HG02943 (cell line): Measurements from ENCODE around the gene ARRDC1.
"Not testable (repeated sequence)": the region's sequence is repeated elsewhere in the genome, so short reads cannot be mapped to it uniquely, and the experiment has no call there.

Experiments used
- ATAC-seq: cut with Tn5 transposase; IDR thresholded peaks from one replicate; pipeline ENCODE4 v1.9.1; 2021; ENCODE audit warnings: mild to moderate bottlenecking, low read depth, moderate library complexity; ENCODE audit not compliant: unreplicated experiment

ARRDC1 gene

DNA sequence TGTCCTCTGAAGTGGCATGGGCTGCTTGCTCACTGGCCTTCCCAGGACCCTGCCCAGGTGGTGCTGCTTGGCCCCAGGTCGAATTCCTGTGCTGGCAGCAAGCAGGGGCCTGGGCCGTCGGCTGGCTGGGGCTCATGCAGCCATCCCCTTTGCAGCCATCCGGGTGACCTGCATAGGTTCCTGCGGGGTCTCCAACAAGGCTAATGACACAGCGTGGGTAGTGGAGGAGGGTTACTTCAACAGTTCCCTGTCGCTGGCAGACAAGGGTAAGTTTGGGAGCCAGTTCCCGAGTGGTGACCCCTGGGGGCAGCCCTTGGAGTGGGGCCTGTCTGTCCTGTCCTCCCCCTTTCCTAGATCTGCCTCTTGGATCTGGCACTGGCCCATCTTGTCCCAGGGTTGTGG lies 7.3 kb downstream of the ARRDC1 start:
- ATAC-seq, result no peak

GRCh38 chr9:137613259-137613658 lies 7.8 kb downstream of the ARRDC1 start:
- no peak for ATAC-seq

DNA sequence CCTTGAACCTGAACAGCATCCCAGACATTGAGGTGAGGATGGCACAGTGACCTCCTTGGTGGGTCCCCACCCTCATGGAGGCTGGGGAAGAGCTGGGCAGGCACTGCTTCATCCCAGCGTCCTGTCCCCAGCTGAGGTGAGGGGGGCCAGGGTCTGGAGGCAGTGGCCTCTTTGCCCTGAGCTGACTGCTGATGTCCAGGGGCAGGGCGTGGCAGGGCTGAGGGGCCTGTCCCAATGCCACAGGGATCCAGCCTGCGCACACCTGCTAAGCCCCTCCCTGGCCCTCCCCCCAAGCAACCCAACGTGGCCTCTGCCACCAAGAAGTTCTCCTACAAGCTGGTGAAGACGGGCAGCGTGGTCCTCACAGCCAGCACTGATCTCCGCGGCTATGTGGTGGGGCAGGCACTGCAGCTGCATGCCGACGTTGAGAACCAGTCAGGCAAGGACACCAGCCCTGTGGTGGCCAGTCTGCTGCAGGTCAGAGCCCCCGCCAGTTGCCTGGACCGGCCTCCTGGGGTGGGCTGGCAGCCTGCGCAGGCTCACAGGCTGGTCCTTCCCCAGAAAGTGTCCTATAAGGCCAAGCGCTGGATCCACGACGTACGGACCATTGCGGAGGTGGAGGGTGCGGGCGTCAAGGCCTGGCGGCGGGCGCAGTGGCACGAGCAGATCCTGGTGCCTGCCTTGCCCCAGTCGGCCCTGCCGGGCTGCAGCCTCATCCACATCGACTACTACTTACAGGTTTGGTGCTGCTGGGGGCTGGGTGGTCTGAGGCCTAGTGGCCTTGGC lies 8.4 kb downstream of the ARRDC1 start:
- no peak for ATAC-seq

DNA sequence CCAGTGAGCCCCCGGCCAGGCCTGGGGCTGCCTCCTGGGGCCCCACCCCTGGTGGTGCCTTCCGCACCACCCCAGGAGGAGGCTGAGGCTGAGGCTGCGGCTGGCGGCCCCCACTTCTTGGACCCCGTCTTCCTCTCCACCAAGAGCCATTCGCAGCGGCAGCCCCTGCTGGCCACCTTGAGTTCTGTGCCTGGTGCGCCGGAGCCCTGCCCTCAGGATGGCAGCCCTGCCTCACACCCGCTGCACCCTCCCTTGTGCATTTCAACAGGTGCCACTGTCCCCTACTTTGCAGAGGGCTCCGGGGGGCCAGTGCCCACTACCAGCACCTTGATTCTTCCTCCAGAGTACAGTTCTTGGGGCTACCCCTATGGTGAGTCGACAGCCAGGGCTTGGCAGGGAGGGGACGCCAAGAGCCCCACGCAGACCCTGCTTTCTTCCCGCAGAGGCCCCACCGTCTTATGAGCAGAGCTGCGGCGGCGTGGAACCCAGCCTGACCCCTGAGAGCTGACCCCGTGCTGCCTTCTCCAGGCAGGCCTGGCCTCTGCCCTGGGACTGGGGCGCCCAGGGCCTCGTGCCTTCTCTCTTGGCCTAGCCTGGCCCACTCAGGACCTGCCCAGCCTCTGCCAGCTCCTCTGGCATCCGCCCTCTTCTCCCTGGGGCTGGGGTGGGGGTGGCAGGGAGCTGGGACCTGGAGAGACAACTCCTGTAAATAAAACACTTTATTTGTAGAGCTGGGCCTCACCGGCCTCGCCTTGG lies 9.3 kb downstream of the ARRDC1 start:
- ATAC-seq, result no peak

DNA sequence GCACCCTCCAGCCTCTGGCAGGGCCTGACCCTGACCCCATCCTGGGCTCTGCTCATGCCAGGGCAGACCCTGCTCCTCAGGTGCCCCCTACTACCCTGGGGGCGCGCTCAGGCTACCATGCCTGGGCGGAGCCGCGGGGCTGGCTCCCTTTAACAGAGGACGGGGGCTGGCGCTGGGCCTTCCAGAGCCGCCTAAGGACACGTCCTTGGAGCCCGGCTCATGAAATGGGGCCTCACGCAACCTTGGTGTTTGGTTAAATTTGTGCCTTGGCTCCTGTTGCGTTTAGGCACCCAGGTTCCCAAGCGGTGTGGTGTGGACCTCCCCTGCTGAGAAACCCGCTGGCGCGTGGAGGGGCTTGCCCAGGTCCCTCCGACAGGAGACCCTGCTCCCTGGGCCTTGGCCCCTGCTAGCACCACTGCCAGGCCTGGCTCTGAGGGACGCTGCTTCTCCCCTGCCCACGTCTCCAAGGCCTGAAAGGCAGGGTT lies 9.9 kb downstream of the ARRDC1 start:
- no peak for ATAC-seq

DNA sequence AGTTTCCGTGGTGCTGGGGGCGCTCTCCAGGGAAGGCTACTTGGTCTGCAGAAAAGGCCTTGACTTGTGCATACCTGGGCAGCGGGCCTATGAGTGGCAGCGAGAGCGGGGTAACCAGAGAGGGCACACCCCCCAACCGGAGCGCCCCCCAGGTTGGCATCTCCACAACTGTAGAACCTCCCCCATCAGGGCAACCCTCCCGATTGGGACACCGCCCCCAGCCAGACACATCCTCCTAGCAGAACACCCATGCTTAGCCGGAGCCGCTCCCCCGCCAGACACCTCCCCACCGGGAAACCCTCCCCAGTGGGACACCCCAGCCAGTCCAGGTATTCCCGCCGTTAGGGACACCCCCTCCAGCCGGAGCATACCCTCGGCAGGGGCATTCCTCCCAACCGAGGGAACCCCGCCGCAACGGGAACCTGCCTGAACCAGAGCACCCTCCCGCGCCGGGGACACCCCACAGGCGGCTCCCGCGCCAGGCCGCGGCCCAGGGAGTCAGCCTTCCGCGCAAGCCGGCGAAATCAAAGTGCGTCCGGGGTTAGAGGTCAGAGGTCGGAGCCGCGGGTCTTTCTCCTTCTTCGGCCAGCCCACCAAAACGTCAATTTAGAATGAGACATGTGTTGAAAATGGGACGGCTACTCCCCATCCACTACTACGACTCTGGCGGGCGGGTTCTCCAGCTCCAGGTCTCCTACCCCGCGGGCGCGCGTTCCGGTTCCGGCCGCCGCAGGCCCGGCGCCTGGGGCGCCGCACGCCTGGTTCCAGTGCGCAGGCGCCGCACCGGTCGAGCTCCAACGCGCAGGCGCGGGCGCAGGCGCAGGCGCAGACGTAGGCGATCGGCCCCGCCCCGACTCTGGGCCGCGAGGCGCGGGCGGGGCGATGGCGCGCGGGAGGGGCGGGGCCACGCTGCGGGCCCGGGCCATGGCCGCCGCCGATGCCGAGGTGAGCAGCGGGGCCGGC lies 12.9 kb downstream of the ARRDC1 start, which contains the start of gene EHMT1:
TSS of gene EHMT1 (plus strand) at position 901 of the 963 bp plus-strand sequence. CDS start at position 925, 24 bp downstream.
- peak; percentile 55 for ATAC-seq

DNA sequence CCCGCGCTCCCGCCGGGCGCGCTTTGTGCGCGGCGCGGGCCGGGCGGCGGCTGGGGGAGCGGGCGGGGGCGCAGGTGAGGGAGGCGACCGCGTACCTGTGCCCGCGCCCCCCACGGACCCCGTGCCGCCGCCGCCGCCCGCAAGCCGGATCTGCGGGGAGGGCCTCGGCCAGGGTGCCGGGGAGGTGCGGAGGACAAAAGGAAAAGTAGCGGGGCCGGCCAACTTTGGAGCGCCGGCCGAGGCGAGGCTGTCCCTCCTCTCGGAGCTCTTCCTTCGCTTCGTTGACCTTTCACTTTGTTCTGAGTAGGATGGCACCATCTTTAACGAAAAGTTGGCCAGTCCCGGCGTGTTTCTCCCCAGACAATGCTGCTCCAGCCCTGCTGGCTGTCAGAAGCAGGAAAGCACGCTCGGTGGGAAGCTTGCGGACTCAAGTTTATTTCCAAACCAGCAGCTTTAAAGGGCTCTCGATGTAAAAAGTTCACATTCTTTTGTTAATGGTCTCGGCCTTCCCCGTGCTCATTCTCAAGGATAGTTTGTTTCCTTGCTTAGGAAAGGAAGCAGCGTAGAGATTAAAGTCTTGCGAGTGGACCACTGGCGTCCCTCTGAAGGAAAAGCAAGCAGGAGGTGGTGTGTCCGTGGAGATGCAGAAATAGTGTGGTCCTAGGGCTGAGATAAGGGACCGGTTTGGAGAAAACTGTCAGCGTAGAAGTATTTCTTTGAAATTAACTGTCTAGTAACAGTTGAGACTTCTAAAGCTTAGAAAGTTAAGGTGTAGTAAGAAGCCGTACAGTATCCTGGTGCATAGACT lies 14.0 kb downstream of the ARRDC1 start:
- peak; percentile 24 for ATAC-seq

DNA sequence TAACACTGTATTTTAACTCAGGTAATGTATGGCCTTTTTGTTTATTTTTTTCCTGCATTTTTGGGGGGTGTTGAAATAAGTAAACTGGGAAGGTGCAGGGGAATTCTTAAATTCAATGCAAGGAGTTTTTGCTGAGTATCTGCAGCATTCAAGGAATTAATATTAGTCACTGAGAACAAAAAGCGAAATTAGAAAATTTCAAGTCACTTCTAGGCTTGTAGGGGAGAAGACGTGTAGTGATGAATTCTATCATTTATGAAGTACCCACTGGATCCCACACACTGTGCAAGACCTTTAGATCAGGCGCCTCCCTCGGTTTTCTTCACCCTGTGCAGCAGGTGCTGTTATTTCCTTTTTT lies 14.5 kb downstream of the ARRDC1 start:
- no peak for ATAC-seq

- no peak for ATAC-seq
Measured at GRCh38 chr9:137620581-137620980, 15.1 kb downstream of the ARRDC1 start.

DNA sequence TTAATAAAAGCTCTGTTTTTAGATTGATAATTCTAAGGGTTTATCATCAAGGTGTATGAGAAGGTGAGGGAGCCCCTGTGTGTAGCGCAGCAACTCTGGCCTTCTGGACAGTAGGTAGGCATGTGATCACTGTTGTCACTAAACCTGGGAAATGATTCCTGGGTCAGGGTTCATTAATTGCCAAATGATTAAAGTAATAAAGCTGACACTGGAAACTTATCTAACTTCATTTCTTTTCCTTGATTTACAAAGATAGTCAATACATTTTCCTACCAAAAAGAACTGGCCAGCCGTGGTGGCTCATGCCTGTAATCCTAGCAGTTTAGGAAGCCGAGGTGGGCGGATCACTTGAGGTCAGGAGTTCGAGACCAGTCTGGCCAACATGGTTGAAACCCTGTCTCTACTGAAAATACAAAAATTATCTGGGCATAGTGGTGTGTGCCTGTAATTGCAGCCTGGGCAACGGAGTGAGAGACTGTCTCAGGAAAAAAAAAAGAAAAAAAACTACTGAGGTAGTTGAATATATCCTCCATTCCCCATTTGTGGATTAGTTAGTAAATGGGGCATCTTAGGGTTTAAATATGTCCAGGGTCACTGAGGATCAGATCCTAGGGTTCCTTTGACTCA lies 15.8 kb downstream of the ARRDC1 start:
- no peak for ATAC-seq

- not testable (repeated sequence) for ATAC-seq
Measured at GRCh38 chr9:137622211-137622610, 16.7 kb downstream of the ARRDC1 start.

- no peak for ATAC-seq
Measured at GRCh38 chr9:137626464-137626863, 21.0 kb downstream of the ARRDC1 start.

- ATAC-seq, result not testable (repeated sequence)
Measured at GRCh38 chr9:137627406-137627805, 21.9 kb downstream of the ARRDC1 start.

DNA sequence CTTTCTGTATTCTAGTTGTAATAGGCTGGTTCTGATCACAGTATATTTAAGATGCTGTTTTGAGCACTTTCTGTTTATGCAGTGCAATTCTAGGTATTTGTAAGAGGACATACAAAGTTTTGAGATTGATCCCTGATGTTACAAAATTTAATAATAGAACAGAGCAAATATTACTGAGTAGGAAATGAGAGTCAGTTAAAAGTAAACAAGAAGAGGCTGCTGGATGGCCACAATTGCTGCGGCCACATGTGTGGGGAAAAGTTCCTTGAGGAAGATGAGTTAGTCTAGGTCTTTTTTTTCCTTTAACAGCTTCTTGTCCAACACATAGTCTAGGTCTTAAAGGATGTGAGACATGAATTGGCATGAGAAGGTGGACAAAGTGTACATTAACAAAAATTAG lies 24.6 kb downstream of the ARRDC1 start:
- ATAC-seq, result no peak

DNA sequence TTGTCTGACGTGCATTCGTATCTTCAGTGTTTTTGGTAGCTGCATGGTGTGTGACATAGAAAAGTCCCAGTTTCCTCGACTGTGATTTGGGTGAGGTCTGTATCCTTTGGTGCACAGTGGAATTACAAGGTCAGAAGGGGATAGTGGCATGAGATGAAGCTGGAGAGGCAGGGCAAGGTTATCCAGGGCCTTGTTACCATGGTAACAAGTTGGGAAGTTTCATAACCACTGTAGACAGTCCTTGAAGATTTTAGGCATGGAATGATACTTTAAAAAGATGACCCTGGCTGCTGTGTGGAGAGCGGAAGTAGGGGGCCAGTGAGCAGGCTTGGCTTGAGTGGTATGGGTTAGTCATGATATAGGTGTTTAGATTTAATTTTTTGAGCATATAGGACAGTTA lies 25.2 kb downstream of the ARRDC1 start:
- ATAC-seq, result no peak

DNA sequence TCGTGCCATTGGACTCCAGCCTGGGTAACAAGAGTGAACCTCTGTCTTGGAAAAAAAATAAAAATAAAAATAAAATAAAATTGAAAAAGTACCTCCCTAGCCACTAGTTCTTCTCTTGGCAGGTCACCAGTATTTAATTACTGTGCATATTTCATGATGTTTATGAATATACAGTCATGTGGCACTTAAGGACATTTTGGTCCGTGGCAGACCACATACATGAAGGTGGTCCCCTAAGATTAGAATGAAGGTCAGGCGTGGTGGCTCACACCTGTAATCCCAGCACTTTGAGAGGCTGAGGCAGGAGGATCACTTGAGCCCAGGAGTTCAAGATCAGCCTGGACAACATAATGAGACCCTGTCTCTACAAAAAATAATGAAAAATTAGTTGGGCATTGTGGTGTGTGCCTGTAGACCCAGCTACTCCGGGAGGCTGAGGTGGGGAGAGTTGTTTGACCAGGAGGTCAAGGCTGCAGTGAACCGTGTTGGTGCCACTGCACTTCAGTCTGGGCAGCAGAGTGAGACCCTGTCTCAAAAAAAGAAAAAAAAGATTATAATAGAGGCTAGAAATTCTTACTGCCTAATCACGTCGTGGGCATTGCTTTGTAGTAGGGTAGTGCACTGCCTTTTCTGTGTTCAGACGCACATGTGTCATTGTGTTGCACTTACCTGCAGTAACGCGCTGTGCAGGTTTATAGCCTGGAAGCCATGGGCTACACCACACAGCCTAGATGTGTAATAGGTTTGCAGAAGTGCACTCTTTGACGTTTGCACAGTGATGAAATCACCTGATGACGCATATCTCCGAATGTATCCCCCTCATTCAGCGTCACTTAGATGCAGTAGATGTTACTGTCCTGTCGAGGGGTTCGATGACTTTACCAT lies 26.1 kb downstream of the ARRDC1 start:
- no peak for ATAC-seq

- ATAC-seq, result no peak
Measured at GRCh38 chr9:137632230-137633161, 27.0 kb downstream of the ARRDC1 start.
